ENCODE measurements around the gene GFRA4.

The GFRA4 gene, protein sequence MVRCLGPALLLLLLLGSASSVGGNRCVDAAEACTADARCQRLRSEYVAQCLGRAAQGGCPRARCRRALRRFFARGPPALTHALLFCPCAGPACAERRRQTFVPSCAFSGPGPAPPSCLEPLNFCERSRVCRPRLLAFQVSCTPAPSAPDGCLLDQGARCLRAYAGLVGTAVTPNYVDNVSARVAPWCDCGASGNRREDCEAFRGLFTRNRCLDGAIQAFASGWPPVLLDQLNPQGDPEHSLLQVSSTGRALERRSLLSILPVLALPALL

DNA sequence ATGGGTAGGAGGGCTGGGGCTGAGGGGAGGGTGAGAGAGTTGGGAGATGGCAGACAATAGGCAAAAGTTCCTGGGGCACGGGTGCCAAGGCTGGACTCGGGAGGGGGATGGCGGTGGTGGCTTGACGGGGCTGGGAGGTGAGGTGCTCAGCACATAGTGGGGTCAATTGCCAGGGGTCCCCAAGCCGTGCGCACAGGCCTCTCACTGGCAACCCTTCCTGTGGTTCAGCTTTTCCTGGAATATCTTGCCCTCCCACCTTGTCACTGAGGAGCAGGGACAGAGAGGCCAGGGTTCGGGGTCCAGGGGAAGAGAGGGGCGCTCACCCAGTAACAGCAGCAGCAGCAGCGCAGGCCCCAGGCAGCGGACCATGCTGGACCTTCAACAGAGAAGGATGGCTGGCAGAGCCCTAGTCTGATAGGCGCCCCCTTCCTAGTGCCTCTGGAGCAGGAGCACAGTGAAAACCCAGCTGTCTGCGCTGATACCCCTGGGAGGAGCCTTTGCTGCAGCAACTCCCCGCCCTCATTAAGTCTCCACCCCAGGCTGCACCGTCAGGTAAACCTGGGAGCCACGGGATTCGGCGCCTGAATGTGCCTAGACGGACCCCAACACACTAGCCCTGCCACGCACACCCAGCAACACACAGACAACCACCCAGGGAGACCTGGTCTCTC is at the start of gene GFRA4:
TSS of gene GFRA4 (minus strand) at position 369 of the 671 bp plus-strand sequence. CDS start at position 369, 0 bp downstream.
- DNase-seq = no peak

- DNase-seq = peak; percentile 28
Observed at GRCh38 chr20:3712279-3712873, 49.2 kb upstream of the GFRA4 start, which contains the start of gene SIGLEC1. Gene SIGLEC1, minus strand, starts transcription at chr20:3712600. Its CDS starts 5,472 bp downstream, at chr20:3707128.

DNA sequence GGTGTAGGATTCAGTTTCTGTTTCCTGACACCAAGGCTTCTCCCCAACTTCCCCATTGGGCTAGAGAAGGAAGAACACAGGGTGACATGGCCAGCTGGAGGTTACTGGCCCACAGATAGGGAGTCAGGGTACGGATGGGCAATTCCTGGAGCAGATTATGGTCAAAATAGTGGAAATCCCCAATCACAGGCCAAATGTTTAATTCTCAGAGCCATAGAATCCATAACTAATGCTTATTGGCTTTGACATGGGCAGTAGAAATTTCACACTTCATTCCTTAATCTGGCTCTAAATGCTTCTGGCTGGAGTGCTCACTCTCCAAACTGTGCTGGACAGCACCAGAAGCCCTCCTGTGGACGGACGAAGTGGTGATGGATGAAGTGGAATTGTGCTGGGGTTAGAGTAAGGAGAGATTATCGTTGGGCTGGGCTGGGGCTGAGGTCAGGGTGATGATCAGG is 48.3 kb upstream of the GFRA4 start:
- no peak for DNase-seq

DNA sequence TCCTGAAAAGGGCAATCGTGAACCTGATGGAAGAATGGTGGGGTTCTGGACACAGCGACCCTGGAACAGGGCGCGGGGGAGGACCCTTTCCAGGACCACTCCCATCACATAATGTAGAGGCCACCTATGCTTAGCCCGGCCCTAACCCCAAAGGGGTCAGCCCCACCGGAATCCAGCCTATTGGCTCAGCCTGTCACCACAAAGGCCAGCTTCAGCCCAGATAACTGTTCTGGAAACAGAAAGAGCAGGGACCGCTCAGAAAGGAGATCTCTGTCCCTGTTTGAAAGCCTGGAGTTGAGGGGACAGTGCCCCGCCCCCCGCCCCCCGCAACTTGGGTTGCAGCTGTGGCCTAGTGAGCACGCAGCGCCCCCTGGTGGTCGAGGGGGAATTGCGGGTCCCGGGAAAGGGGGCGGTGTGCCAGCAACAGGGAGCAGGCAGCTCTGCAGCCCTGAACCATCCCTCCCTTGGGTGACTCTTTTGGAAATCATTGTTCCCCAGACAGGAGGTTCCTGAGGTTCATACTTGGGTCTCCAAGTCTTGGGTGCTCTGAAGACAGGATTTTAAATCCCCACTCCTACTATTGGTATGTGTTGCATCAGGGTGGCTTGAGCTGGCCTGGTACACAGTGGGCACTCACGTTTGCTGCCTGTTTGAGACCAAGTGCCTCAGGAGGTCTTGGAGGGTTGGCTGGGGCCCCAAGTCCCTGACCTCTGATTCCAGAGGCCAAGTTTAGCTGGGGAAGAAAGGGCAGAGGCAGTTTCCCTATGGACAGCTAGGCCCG is 47.7 kb upstream of the GFRA4 start:
- DNase-seq = peak; percentile 68

DNA sequence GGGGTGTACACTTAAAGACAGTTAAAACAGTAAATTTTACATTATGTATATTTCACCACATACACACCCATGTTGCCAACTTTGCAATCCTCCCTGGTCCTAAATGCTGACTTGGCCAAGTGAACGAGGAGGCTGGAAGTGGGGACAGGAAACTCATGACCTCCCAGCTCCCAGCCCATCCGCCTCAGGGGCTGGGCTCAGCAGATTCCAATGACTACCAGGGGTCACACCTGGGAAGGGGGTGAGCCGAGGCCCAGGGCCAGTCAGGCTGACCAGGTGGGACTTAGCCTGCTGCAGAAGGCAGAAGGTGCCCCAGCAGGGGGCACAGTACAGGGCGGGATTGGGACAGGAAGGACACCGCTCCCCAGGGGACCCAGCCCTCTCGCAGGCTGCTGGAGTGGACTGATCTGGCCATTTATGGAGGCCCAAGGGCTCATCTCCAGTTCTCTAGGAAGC is 46.8 kb upstream of the GFRA4 start:
- no peak for DNase-seq

DNA sequence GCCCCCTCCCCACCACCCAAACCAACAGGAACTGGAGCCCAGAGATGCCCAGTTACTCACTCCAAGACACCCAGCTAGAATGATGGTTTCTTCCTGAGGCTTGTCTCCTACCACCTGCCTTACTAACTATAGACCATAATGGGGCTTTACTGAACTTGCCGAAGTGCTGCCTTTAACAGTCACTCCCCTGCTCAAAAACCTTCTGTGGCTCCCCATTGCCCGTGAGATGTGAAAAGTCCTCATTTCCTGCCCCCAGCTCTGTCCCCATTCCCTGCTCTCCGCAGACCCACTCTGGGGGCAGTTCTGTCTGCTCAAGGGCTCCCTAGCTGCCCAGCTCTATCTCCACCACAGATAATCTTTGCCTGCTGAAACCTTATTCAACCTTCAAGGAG is 44.3 kb upstream of the GFRA4 start:
- DNase-seq = no peak

DNA sequence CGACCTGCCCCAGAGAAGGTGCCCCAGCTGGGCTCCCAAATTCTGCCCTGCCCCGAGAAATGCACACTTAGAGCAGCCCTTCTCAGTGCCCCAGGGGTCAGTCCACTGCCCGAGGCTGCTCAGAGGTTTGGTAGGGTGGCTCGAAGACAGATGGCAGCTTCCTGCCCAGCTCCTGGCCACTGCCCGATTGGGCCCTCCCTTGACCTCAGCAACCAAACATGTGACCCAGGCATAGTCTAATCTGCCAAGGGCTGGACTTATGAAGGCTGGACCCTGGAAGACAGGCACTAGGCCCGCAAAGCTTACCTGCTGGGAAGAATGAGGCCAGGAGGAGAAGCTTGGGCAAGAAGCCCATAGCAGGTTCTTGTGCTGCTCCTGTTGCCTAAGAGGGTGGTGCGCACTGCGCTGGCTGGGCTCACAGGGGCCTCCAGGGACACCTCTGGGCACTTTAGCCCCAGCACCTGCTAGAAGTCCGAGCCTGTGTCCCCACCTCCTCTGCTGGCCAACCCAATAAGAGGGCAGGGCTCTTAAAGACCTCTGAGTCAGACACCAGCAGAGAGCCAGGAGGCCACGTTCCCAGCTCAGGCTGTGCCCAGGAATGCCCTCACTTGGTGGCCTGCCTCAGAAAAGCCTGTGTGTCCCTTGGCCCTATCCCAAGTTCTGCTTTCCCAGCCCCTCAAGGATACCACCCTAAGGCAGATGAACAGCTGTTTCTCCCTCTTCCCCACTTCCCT is 43.7 kb upstream of the GFRA4 start:
- no peak for DNase-seq

- no peak for DNase-seq
Observed at GRCh38 chr20:3705970-3706739, 43.0 kb upstream of the GFRA4 start.

DNA sequence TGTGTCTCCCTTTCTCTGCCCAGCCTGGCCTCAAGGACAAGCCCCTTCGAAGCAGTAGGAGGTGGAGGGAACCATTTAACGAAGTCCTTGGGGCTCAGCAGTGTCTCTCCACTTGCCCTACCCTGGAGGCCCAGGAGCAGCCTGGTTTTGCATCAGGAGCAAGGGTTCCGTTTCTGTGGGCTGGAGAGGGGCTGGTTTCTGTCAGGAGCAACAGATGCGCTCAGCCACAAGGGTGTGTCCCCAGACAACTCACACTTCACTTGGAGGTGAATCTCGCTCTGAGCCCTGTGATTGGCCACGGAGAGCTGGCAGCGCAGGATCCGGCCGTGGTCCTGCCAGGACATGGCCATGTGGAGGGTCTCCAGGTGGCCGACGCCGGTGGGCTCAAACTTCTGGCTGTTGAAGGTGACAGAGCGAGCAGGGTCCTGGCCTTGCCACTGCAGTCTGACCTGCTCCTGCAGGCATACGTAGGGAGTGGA is 42.3 kb upstream of the GFRA4 start:
- DNase-seq = no peak

DNA sequence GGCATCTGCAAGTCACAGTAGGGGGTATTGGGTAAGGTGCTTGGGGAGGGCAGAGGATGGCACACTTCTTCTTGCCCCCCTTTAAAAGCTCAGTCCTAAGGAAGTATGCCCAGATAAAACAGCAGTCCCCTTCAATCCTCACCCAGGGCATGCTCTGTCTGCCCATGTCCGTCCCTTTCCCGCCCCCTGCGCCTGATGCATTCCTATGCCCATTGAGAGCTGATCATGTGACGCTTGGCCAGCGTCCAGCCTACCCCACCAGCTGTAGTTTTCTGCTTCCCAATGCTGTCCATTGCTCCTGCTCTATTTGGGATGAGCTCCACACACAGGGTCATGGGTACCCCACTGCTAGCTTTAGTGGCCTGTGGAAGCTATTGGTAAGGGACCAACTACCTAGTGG is 40.9 kb upstream of the GFRA4 start:
- DNase-seq = no peak

- no peak for DNase-seq
Observed at GRCh38 chr20:3702611-3703391, 39.6 kb upstream of the GFRA4 start.

- no peak for DNase-seq
Observed at GRCh38 chr20:3701061-3701998, 38.1 kb upstream of the GFRA4 start.

- DNase-seq = no peak
Observed at GRCh38 chr20:3699037-3699436, 35.8 kb upstream of the GFRA4 start.

- DNase-seq = no peak
Observed at GRCh38 chr20:3698591-3699001, 35.4 kb upstream of the GFRA4 start.

DNA sequence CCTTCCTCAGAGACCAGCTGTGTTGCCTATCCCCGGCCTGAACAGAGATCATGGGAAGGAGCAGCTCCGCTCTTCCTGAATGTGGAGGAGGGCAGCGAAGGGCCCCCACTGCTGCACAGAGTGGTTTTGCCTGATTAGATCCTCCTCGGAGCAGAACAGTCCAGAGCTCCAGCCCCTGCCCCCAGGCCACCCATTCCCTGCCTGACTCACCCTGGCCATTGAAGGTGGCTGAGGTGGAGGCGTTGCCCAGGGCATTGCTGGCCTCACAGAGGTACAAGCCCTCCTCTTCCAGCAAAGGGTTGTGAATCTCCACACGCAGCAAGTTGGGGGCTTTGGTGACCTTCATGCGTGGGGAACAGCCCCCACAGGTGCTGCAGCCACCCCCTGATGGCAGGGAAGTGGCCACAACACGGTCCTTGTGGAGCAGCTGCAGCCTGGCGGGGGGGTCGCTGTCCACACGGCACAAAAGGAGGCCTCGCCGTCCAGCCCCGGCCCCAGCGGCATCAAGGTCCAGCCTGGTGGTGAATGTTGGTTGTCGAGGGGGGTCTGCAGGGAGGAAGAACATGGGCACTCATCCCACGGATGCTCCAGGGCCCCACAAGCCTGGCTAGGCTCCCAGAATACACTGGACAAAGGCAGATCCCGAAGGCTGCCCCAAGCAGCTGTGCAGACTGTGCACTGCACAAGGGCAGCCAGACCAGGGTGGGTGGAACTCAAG is 34.5 kb upstream of the GFRA4 start:
- DNase-seq = no peak

DNA sequence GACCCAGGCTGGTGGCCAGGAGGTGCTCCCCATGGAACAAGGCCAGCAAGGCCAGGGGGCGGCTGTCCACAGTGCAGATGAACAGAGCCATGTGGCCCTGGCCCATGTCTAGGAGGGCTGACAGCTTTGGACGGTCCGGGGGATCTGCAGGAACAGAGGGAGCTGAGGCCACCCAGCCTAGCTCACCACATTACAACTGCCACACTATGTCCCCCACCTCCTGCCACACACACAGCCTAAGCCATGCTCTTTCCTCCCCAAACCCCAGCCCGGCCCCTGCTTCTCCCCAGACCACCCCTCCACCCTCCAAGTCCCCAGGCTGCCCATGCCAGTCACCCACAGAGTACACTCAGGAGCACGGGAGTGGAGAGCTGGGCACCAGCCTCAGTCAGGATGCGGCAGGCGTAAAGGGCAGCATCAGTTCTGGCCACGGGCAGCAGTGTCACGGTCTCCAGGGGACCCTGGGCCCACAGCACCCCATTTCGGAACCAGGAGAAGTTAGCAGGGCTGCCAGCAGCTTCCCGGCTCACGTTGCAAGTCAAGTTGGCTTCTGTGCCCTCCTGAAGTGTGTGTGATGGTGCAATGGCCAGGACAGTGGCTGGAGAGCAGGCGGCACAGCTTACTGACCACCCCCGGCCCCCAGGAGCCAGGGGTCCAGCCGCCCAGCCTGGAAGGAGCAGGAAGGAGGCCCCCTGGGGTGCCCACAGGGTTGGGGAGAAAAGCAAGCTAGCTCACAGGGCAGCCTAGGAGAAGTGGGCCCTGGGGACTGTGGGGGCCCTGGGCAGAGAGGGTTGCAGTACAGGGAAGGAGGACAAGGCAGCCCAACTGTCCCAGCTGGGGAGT is 33.8 kb upstream of the GFRA4 start:
- no peak for DNase-seq

DNA sequence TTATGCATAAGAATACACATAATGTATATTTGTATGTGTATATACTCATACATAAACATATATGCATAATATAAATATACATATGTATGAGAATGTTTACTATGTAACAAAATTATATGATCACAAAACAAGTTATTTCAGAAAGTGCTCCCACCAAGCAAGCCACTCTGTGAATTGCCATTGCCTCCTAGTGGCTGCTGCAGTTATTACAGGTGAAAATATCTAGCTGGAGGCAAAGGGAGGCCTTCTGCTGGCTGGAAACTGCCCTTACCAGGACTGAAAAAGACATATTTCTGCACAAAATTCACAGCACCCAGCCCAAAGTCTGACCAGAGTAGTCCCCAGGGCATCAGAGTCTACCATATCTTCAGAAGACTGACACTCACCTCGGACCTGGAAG is 33.0 kb upstream of the GFRA4 start:
- DNase-seq = no peak

GRCh38 chr20:3694864-3695263 is 31.7 kb upstream of the GFRA4 start:
- DNase-seq = no peak
